T-helper 2 cell treated with Interferon-gamma antibody and Interleukin-4, amounts not matched to agents 5 μg/mL and 100 μg/mL, for 36 hours (primary cell): Measurements from ENCODE around the gene LMNTD1.
"Not testable (repeated sequence)": the region's sequence is repeated elsewhere in the genome, so short reads cannot be mapped to it uniquely, and the experiment has no call there.

Source experiments
- DNase-seq: peaks from one replicate; pipeline ENCODE4 v3.0.0; 2021; ENCODE audit warnings: low spot score
- H3K27ac Mint-ChIP-seq: one replicate; pipeline ENCODE4 v1.8.0; 2021; ENCODE audit warnings: mild to moderate bottlenecking, mixed read lengths
- H3K27me3 Mint-ChIP-seq: one replicate; pipeline ENCODE4 v1.8.0; 2021; ENCODE audit warnings: low read depth, mixed read lengths
- H3K36me3 Mint-ChIP-seq: one replicate; pipeline ENCODE4 v1.8.0; 2021; ENCODE audit warnings: low read depth, mixed read lengths
- H3K4me1 Mint-ChIP-seq: one replicate; pipeline ENCODE4 v1.8.0; 2021; ENCODE audit warnings: low read depth, mixed read lengths
- H3K4me3 Mint-ChIP-seq: one replicate; pipeline ENCODE4 v1.8.0; 2022; ENCODE audit warnings: mild to moderate bottlenecking, moderate library complexity, mixed read lengths
- H3K9me3 Mint-ChIP-seq: one replicate; pipeline ENCODE4 v1.8.0; 2021; ENCODE audit warnings: mixed read lengths

The LMNTD1 gene, protein sequence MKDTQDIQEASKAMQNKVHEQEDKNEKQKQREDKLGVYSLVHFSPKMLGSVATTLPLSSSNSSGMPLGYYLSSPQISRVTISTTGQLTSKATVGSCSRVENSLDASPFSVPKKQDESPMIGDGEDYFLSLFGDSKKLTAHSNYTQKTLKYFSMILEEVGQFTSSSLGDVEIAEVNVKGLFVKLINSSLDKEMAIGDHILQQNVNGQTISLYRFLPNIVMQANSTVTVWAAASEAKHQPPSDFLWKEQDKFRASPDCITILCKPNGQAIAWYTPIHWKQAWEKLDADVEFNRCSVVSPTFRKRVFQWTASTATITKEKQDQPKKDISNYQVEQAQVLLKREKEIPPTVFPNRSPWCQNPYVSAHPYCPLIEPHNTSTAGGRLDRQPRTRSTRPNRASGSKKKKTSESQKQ

DNA sequence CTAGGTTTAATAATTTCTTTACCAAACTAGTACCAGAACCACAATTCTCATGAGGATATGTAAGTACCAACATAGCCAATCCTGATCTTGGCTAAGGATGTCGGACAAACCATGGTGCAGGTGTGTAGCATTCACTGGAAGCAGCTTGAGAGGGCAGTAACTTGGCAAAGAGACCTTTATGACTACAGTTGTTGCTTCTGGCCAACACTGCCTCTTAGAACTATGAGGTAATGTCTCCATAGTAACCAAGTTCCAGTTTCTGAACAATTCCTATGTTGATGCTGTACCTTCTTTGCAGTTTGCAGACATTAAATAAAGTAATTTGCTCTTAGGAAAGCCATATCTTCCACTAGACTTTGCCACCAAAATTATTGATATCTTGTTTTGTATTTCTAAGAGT lies at the start of gene LMNTD1:
Gene LMNTD1 (minus strand): TSS at position 186 of the 400 bp plus-strand sequence. CDS start 324 bp downstream, outside the sequence.
- no peaks in the 10 kb centered on the region for H3K36me3 Mint-ChIP-seq
- H3K27ac Mint-ChIP-seq = no peak within 1 kb of the TSS
- DNase-seq = no peak
- H3K9me3 Mint-ChIP-seq = no peaks in the 10 kb centered on the region
- no peak within 1 kb of the TSS for H3K4me3 Mint-ChIP-seq
- peaks cover 9% of the 10 kb centered on the region for H3K27me3 Mint-ChIP-seq
- peaks cover 7% of the 10 kb centered on the region for H3K4me1 Mint-ChIP-seq

DNA sequence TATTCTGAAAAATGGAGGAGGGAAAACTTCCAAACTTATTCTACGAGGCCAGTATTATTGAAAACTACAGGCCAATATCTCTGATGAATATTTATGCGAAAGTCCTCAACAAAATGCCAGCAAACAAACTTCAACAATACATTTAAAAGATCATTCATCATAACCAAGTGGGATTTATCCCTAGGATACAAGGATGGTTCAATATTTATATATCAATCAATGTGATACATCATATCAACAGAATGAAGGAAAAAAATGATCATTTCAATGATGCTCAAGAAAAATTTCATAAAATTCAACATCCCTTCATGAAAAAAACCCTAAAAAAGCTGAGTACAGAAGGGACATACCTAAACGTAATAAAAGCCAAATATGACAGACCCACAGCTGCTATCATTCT lies 45.9 kb upstream of the LMNTD1 start:
- peaks cover 17% of the 10 kb centered on the region for H3K4me1 Mint-ChIP-seq
- peaks cover 11% of the 10 kb centered on the region for H3K27me3 Mint-ChIP-seq
- no peak overlapping the region for H3K4me3 Mint-ChIP-seq
- peaks cover 7% of the 10 kb centered on the region for H3K36me3 Mint-ChIP-seq
- no peak for DNase-seq
- peaks cover 43% of the 10 kb centered on the region for H3K9me3 Mint-ChIP-seq
- H3K27ac Mint-ChIP-seq = no peak overlapping the region

DNA sequence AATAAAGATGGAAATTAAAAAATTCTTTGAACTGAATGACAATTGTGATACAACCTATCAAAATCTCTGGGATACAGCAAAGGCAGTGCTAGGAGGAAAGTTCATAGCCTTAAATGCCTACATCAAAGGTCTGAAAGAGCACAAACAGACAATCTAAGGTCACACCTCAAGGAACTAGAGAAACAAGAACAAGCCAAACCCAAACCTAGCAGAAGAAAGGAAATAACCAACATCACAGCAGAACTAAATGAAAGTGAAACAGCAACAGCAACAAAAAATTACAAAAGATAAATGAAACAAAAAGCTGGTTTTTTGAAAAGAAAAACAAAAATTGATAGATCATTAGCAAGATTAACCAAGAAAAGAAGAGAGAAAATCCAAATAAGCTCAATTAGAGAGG lies 42.4 kb upstream of the LMNTD1 start:
- H3K4me1 Mint-ChIP-seq = peaks cover 24% of the 10 kb centered on the region
- H3K9me3 Mint-ChIP-seq = peaks cover 63% of the 10 kb centered on the region
- not testable (repeated sequence) for DNase-seq, H3K27me3 Mint-ChIP-seq
- peak overlapping the region; percentile 83 for H3K27ac Mint-ChIP-seq
- peak overlapping the region; percentile 61 for H3K4me3 Mint-ChIP-seq
- H3K36me3 Mint-ChIP-seq = peaks cover 17% of the 10 kb centered on the region

DNA sequence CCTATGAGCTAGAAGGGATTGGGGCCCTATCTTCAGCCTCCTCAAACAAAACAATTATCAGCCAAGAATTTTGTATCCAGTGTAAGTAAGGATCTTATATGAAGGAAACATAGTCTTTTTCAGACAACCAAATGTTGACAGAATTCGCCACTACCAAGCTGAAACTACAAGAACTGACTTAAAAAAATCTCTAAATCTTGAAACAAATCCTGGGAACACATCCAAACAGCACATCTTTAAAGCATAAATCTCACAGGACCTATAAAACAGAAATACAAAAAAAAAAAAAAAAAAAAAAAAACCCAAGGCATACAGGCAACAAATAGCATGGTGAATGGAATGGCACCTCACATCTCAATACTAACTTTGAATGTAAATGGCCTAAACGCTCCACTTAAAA lies 41.3 kb upstream of the LMNTD1 start:
- Mint-ChIP-seq H3K27ac (no peak overlapping the region), H3K36me3 (peaks cover 18% of the 10 kb centered on the region), H3K4me3 (no peak overlapping the region)

DNA sequence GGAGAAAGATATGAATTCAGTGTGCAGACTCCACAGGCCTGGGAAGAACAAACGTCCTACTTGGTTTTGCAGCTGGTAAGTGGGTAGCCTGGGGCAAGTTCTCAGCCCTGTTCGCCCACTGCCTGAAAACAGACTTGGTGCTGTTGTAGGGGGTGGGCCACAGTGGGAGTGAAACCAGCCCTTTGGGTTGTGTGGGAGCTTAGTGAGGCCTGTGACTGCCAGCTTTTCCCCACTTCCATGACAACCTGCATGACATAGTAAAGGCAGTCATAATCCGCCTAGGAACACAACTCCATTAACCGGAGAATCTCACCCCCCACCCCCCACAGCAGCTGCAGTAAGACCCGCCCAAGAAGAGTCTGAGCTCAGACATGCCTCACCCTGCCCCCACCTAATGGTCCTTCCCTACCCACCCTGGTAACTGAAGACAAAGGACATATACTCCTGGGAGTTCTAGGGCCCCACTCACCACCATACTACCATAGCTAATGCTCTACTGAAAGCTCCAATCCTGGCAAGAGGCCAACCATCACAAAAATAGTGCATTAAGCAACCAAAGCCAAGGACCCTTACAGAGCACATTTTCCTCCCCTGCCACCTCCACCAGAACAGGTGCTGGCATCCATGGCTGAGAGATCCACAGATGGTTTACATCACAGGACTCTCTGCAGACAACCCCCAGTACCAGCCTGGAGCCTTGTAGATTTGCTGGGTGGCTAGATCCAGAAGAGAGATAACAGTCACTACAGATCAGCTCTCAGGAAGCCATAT lies 39.8 kb upstream of the LMNTD1 start:
- H3K4me3 Mint-ChIP-seq = no peak overlapping the region
- H3K4me1 Mint-ChIP-seq = peaks cover 35% of the 10 kb centered on the region

More for the DNA sequence above, 41.3 kb upstream of the LMNTD1 start:
- no peak for DNase-seq
- Mint-ChIP-seq H3K27me3 (no peaks in the 10 kb centered on the region), H3K9me3 (peaks cover 56% of the 10 kb centered on the region), H3K4me1 (peaks cover 33% of the 10 kb centered on the region)

DNA sequence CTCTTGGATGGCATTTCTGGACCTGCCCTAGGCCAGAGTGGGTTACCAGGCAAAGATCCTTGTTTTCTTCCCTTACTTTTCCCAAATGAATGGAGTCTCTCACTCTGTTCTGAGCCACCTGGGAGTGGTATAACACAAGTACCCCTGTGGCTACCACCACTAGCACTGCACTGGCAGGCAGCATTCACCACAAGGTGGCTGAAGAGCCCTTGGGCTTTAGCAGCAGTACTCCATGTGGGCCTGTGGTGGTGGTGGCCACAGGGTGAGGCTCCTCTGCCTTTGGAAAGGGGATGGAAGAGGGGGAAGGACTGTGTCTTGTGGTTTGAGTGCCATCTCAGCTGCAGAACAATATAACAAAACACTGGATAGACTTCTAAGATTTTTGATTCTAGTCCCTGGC lies 38.1 kb upstream of the LMNTD1 start:
- H3K36me3 Mint-ChIP-seq = peaks cover 18% of the 10 kb centered on the region
- H3K9me3 Mint-ChIP-seq = peaks cover 59% of the 10 kb centered on the region
- H3K4me3 Mint-ChIP-seq = no peak overlapping the region
- DNase-seq = no peak
- peaks cover 35% of the 10 kb centered on the region for H3K4me1 Mint-ChIP-seq
- H3K27ac Mint-ChIP-seq = peak overlapping the region; percentile 54
- no peaks in the 10 kb centered on the region for H3K27me3 Mint-ChIP-seq

More for the DNA sequence above, 39.8 kb upstream of the LMNTD1 start:
- peaks cover 49% of the 10 kb centered on the region for H3K9me3 Mint-ChIP-seq
- no peaks in the 10 kb centered on the region for H3K27me3 Mint-ChIP-seq
- DNase-seq = no peak
- H3K36me3 Mint-ChIP-seq = peaks cover 18% of the 10 kb centered on the region
- no peak overlapping the region for H3K27ac Mint-ChIP-seq

DNA sequence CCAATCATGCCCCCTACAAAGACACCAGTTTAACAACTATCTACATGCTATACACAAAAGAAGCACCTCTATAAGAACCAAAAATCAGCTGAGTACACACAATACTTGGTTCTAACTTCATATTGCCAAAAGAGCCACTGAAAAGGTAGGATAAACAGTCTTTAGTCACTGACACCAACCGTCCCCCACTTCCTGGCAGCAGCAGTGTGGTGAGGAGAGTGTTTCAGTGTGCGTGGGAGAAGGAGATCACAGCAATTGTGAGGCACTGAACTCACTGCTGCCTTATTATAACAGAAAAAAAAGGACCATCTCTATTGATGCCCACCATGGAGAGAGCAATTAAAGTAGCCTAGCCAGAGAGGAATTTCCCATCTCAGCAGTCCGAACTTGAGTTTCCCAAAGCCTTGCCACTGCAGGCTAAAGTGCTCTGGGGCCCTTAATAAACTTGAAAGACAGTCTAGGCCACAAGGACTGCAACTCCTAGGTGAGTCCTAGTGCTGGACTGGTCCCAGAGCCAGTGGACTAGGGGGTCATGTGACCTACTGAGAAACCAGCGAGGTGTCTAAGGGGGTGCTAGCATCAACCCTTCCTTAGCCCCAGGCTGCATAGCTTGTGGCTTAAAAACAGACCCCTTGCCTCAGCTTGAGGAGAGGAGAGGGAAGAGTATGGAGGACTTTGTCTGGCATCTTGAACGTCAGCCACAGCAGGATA lies 37.1 kb upstream of the LMNTD1 start:
- Mint-ChIP-seq H3K4me1 (peaks cover 26% of the 10 kb centered on the region), H3K36me3 (peaks cover 11% of the 10 kb centered on the region), H3K9me3 (peaks cover 55% of the 10 kb centered on the region), H3K27ac (peak overlapping the region; percentile 78), H3K4me3 (peak overlapping the region; percentile 54), H3K27me3 (no peaks in the 10 kb centered on the region)
- peak; percentile 67 for DNase-seq

DNA sequence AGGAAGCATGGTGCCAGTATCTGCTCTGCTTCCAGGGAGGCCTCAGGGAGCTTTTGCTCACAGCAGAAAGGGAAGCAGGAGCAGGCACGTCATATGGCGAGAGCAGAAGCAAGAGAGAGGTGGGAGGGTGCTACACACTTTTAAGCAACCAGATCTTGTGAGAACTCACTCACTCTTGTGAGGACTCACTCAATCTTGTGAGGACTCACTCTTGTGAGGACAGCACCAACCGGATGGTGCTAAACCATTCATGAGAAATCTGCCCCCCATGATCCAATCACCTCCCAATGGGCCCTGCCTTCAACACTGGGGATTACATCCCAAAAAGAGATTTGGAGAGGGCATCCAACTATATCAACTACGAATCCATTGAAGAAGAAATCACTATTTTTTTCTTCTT lies 34.3 kb upstream of the LMNTD1 start:
- no peak for DNase-seq
- Mint-ChIP-seq H3K4me1 (peaks cover 16% of the 10 kb centered on the region), H3K4me3 (no peak overlapping the region), H3K27me3 (no peaks in the 10 kb centered on the region), H3K9me3 (peaks cover 38% of the 10 kb centered on the region), H3K36me3 (peaks cover 7% of the 10 kb centered on the region), H3K27ac (no peak overlapping the region)

DNA sequence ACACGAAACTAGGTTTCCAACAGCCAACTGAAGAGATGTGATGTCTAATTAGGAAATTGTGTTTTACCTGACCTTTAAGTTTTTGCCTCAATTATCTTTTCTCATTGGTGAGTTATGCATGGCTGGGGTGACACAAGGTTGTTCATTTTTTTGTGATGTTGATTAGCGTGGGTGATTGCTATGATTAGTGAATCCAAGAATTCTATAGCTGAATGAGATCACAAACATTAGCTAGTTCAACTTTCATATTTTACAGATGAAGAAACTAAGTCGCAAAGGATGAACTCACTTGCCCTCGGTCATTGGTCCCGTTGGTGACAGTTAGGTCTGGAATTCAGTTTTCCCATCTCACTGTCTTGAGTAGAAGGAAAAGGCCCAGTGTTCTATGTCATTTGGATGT lies 32.6 kb upstream of the LMNTD1 start:
- DNase-seq = no peak
- no peak overlapping the region for H3K4me3 Mint-ChIP-seq
- H3K36me3 Mint-ChIP-seq = peaks cover 1% of the 10 kb centered on the region
- peaks cover 29% of the 10 kb centered on the region for H3K9me3 Mint-ChIP-seq
- H3K4me1 Mint-ChIP-seq = peaks cover 13% of the 10 kb centered on the region
- H3K27me3 Mint-ChIP-seq = no peaks in the 10 kb centered on the region
- H3K27ac Mint-ChIP-seq = no peak overlapping the region

DNA sequence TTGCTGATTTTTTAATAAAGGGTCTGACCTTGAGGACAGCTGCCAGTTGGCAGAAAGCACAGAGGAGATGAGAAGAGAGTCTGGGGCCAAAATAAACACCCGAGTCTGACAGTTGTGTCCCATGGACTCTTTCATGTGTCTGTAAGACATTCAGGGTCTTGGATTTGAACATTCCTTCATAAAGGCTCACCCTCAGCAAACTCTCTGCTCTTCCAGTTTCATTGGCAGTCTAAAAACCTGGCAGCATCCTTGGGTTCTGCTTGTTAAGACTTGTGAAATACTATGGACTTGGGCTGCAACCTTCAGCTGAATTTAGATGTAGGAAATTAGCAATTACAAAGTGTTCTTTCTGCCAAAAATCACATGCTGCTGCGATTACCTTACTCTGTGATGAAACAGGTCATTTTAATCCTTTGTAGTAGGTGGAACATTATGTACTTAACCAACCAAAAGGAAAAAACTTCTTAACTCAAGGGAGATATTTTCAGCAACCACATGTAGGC lies 32.0 kb upstream of the LMNTD1 start:
- H3K4me1 Mint-ChIP-seq = peaks cover 8% of the 10 kb centered on the region
- no peak for DNase-seq
- no peak overlapping the region for H3K4me3 Mint-ChIP-seq
- no peak overlapping the region for H3K27ac Mint-ChIP-seq
- peaks cover under 1% of the 10 kb centered on the region for H3K36me3 Mint-ChIP-seq
- no peaks in the 10 kb centered on the region for H3K27me3 Mint-ChIP-seq
- H3K9me3 Mint-ChIP-seq = peaks cover 29% of the 10 kb centered on the region

DNA sequence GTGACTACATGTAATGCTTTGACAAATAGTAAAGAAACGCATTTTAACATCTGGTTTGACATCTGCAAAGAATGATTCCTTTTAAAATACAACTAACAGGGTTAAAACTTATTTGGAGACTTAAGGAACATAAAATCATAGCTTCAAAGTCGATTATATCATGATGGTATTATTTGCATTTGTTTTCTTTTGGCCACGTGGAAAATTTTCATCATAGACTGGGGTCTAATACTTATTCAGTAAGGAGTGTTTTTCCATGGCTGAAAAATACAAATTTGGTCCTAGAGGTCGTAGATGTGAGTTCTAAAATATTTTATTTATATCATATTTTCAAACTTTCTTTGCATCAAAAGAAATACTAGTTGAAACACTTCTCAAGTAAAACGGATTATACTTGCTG lies 31.5 kb upstream of the LMNTD1 start:
- Mint-ChIP-seq H3K27ac (no peak overlapping the region), H3K36me3 (no peaks in the 10 kb centered on the region), H3K9me3 (peaks cover 29% of the 10 kb centered on the region), H3K4me3 (no peak overlapping the region), H3K27me3 (no peaks in the 10 kb centered on the region), H3K4me1 (peaks cover 3% of the 10 kb centered on the region)
- no peak for DNase-seq

DNA sequence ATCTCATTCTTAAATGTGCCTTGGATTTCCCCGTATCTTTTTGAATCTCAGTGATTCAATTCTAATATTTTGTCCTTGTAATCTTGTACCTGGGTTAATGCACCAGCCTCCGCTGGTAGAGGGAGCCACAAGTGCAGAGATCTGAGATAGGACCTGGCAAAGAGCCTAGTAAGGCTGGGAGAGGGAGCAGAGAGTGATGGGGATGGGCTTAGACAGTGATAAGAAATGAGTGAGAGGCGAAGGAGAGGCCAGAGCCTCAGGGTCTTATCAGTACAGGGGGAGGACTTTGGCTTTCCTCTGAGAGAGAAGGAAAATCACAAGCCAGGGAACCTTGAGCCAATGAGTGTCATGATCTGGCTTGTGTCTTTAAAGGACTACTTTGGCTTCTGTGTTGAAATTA lies 30.5 kb upstream of the LMNTD1 start:
- H3K4me3 Mint-ChIP-seq = no peak overlapping the region
- no peak for DNase-seq
- H3K9me3 Mint-ChIP-seq = peaks cover 28% of the 10 kb centered on the region
- H3K4me1 Mint-ChIP-seq = no peaks in the 10 kb centered on the region
- no peaks in the 10 kb centered on the region for H3K27me3 Mint-ChIP-seq
- H3K27ac Mint-ChIP-seq = no peak overlapping the region
- no peaks in the 10 kb centered on the region for H3K36me3 Mint-ChIP-seq

DNA sequence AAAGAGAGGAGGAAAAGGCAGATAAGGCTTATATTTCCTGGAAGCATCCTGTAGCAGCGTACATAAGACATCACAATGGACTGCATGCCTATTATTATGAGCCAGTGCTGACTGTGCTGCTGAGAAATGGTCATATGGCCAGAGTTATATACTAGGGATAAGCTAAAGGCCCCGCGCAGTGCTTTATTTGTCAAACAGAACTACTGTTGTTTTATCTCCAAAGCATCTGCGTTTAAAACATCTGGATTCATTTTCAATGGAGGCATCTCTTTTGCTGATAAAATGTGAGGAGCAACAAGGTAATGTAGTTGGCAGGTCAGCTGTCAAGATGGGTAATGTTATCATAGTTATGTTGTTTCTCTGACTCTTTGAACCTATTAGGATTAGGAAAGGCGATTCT lies 28.0 kb upstream of the LMNTD1 start:
- Mint-ChIP-seq H3K36me3 (no peaks in the 10 kb centered on the region), H3K4me3 (no peak overlapping the region), H3K27ac (no peak overlapping the region), H3K27me3 (no peaks in the 10 kb centered on the region), H3K9me3 (peaks cover 5% of the 10 kb centered on the region), H3K4me1 (no peaks in the 10 kb centered on the region)
- DNase-seq = no peak
